ENCODE results near the gene JAM3. TPM values are rescaled to one million over a fixed set of nuclear protein-coding genes. Genes with fewer than 3 reads are reported as not detected.

Gene JAM3
- total and polyA plus RNA-seq, 2 of the 13 experiments (the other 11 are each of a cell fraction or from before 2014, with no cell fraction given): 0.98 to 2.8 TPM

DNA sequence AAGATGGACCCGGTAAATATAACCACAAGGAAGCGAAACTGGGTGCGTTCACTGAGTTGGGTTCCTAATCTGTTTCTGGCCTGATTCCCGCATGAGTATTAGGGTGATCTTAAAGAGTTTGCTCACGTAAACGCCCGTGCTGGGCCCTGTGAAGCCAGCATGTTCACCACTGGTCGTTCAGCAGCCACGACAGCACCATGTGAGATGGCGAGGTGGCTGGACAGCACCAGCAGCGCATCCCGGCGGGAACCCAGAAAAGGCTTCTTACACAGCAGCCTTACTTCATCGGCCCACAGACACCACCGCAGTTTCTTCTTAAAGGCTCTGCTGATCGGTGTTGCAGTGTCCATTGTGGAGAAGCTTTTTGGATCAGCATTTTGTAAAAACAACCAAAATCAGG, 80.5 kb downstream of the JAM3 start:
- no peaks in the 10 kb centered on the region for H4K20me1 ChIP-seq (ENCODE audit: insufficient read depth, low read length)
- ChIA-PET POLR2A (no interaction called here), CTCF (ENCODE audit: low intra/inter-chr PET ratio, low total read pairs) (no interaction called here)
- no peak overlapping the region for H3K4me2 ChIP-seq (ENCODE audit: low read depth, low read length)
- no peaks in the 10 kb centered on the region for H3K79me2 ChIP-seq (ENCODE audit: insufficient read depth, low read length)
- no peak for ATAC-seq
- H3K27me3 ChIP-seq (ENCODE audit: control insufficient read depth in 1 of 2, insufficient read depth in 2 of 2, low read length in 2 of 2): no peaks in the 10 kb centered on the region
- no peaks in the 10 kb centered on the region for H3K9me3 ChIP-seq (ENCODE audit: low read length)
- no peak overlapping the region for H3K4me3 ChIP-seq (replicated peaks in 1 of 3; ENCODE audit: insufficient read depth in 1 of 3, low read depth in 2 of 3, low read length in 3 of 3)
- peaks cover 9 to 21% of the 10 kb centered on the region in 2 experiments; a peak in 4 of 5 replicates for H3K36me3 ChIP-seq (replicated peaks in 1 of 2; ENCODE audit: control insufficient read depth in 1 of 2, insufficient read depth in 2 of 2, low read length in 2 of 2)
- in situ Hi-C loops (cut with HindIII; ENCODE audit: extremely low pct_ligation_motif_present, low pct_unique_long_range_greater_than_20kb): no loop called here
- no peaks in the 10 kb centered on the region for H3K4me1 ChIP-seq (ENCODE audit: insufficient read depth, low read length)
- DNase-seq (ENCODE audit: low spot score): no peak
- WGBS (ENCODE audit: low lambda C conversion rate): 96% methylated on average over 10 of the region's 16 CpGs
- BruUV-seq (replicated peaks): no TSS peak
- intact Hi-C loops (cut with micrococcal nuclease; ENCODE audit: unreplicated experiment): no loop called here
- no peak overlapping the region for H3K27ac ChIP-seq (ENCODE audit: extremely low read length, insufficient read depth, low read length)
- no peak for FAIRE-seq
- H3K9ac ChIP-seq (ENCODE audit: insufficient read depth, low read depth, low read length): no peak overlapping the region
- H2AFZ ChIP-seq (ENCODE audit: low read length): no peak overlapping the region
- no peak for TF ChIP-seq CEBPG (CRISPR knock-in tag; IDR thresholded peaks at IDR 0.05)
- TF ChIP-seq ZNF672 (CRISPR knock-in tag; IDR thresholded peaks at IDR 0.05): no peak
- TF ChIP-seq ARID3A (IDR thresholded peaks at IDR 0.05; ENCODE audit: low read depth, low read length): no peak
- TF ChIP-seq ZSCAN9 (CRISPR knock-in tag; IDR thresholded peaks at IDR 0.05; ENCODE audit: borderline replicate concordance): no peak
- no peak for TF ChIP-seq ESRRA (CRISPR knock-in tag; IDR thresholded peaks at IDR 0.05; ENCODE audit: low read depth)
- TF ChIP-seq ZNF543 (CRISPR knock-in tag; IDR thresholded peaks at IDR 0.05): no peak
- TF ChIP-seq, protein P1, sequence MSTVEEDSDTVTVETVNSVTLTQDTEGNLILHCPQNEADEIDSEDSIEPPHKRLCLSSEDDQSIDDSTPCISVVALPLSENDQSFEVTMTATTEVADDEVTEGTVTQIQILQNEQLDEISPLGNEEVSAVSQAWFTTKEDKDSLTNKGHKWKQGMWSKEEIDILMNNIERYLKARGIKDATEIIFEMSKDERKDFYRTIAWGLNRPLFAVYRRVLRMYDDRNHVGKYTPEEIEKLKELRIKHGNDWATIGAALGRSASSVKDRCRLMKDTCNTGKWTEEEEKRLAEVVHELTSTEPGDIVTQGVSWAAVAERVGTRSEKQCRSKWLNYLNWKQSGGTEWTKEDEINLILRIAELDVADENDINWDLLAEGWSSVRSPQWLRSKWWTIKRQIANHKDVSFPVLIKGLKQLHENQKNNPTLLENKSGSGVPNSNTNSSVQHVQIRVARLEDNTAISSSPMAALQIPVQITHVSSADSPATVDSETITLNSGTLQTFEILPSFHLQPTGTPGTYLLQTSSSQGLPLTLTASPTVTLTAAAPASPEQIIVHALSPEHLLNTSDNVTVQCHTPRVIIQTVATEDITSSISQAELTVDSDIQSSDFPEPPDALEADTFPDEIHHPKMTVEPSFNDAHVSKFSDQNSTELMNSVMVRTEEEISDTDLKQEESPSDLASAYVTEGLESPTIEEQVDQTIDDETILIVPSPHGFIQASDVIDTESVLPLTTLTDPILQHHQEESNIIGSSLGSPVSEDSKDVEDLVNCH (CRISPR knock-in tag; IDR thresholded peaks at IDR 0.05): no peak
- no peak for TF ChIP-seq TCF12 (IDR thresholded peaks at IDR 0.05)
- TF ChIP-seq TCF12 (CRISPR knock-in tag; IDR thresholded peaks at IDR 0.05): no peak
- no peak for TF ChIP-seq KLF6 (CRISPR knock-in tag; IDR thresholded peaks at IDR 0.05)
- no peak for TF ChIP-seq MTA3 (CRISPR knock-in tag; IDR thresholded peaks at IDR 0.05)
- no peak for TF ChIP-seq RAD51 (IDR thresholded peaks at IDR 0.05; ENCODE audit: borderline replicate concordance)
- no peak for TF ChIP-seq ETV6 (CRISPR knock-in tag; conservative IDR thresholded peaks at IDR 0.05)
- TF ChIP-seq MEIS2 (CRISPR knock-in tag; IDR thresholded peaks at IDR 0.05): no peak
- TF ChIP-seq DDIT3 (CRISPR knock-in tag; IDR thresholded peaks at IDR 0.05): no peak
- TF ChIP-seq ZFP36L2 (CRISPR knock-in tag; IDR thresholded peaks at IDR 0.05): no peak
- no peak for TF ChIP-seq TCF7 (IDR thresholded peaks at IDR 0.05; ENCODE audit: low read depth)
- TF ChIP-seq ZNF274 (CRISPR knock-in tag; IDR thresholded peaks at IDR 0.05): no peak
- TF ChIP-seq RERE (CRISPR knock-in tag; IDR thresholded peaks at IDR 0.05; ENCODE audit: low read depth): no peak
